ENCODE data around the gene FMN1.

GRCh38 chr15:32927124-32927523, 267.4 kb downstream of the FMN1 start:
- TF ChIP-seq POLR2AphosphoS5 (IDR thresholded peaks at IDR 0.05; ENCODE audit: insufficient read depth in 1 of 2, low read depth in 1 of 2) (no peak), CTCF (IDR thresholded peaks at IDR 0.05) (no peak), POLR2A (IDR thresholded peaks at IDR 0.05) (no peak)

Data from vagina (tissue), 2 donors.